Type B pancreatic cell (in vitro differentiated cells): ENCODE data around the gene SSB. TPM values are rescaled to one million over a fixed set of nuclear protein-coding genes. Genes with fewer than 3 reads are reported as not detected.

Source experiments
- DNase-seq: peaks from one replicate; pipeline ENCODE4 v3.0.0; 2021; ENCODE audit warnings: mixed read lengths; ENCODE audit not compliant: unreplicated experiment; ENCODE audit errors: extremely low spot score
- H3K27ac Mint-ChIP-seq: 2 replicates; pipeline ENCODE4 v1.8.0; 2021; ENCODE audit warnings: mild to moderate bottlenecking, mixed read lengths
- H3K27me3 Mint-ChIP-seq: 2 replicates; pipeline ENCODE4 v1.8.0; 2021; ENCODE audit warnings: mixed read lengths
- H3K36me3 Mint-ChIP-seq: 2 replicates; pipeline ENCODE4 v1.8.0; 2021; ENCODE audit warnings: mixed read lengths
- H3K4me1 Mint-ChIP-seq: one replicate; pipeline ENCODE4 v1.8.0; 2021; ENCODE audit warnings: mixed read lengths; ENCODE audit not compliant: unreplicated experiment
- H3K4me3 Mint-ChIP-seq: 2 replicates; pipeline ENCODE4 v1.8.0; 2021; ENCODE audit warnings: mild to moderate bottlenecking, mixed read lengths
- H3K9me3 Mint-ChIP-seq: 2 replicates; pipeline ENCODE4 v1.8.0; 2021; ENCODE audit warnings: mixed read lengths
- CTCF ChIP-seq: fragments of 200-600 bp; sonication (generic); conservative IDR thresholded peaks from 2 replicates; pipeline ENCODE4 v1.5.0; 2021; ENCODE audit warnings: antibody characterized with exemption, mild to moderate bottlenecking
- total RNA-seq: library from RNA; stranded (reverse); gene quantifications from 2 replicates; pipeline ENCODE4 v1.2.1, GENCODE V29; 2021; ENCODE audit warnings: low replicate concordance

Gene SSB
- total RNA-seq, 1 donor from 2014 or later = 142 TPM

- Mint-ChIP-seq H3K36me3 (no peaks in the 10 kb centered on the region), H3K27me3 (no peaks in the 10 kb centered on the region), H3K27ac (no peak overlapping the region), H3K4me3 (no peak overlapping the region), H3K9me3 (no peaks in the 10 kb centered on the region), H3K4me1 (peaks cover 13% of the 10 kb centered on the region)
- TF ChIP-seq CTCF = no peak
- no peak for DNase-seq
Observed at GRCh38 chr2:169775354-169775753, 23.3 kb upstream of the SSB start.

DNA sequence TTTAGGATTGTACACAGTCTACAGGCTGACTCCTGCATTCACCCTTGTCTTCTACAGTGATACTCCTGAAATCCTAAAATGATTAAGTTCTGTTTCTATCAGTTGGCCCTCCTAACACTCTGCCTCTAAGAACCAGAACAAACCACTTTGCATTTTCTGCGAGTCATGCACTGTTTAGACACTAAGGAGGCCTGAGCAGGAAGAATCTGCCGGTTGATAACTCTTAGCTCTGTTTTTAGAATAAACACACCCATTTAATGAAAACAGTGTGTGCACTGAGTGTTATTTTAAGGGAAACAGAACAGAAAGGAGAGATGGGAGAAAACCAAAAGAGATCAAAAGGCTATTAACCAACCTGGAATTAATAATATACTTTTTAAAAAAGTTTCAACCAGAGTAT is 22.9 kb upstream of the SSB start:
- Mint-ChIP-seq H3K9me3 (no peaks in the 10 kb centered on the region), H3K27ac (no peak overlapping the region), H3K36me3 (no peaks in the 10 kb centered on the region), H3K4me3 (no peak overlapping the region), H3K27me3 (no peaks in the 10 kb centered on the region), H3K4me1 (peaks cover 13% of the 10 kb centered on the region)
- DNase-seq = no peak
- TF ChIP-seq CTCF = no peak

DNA sequence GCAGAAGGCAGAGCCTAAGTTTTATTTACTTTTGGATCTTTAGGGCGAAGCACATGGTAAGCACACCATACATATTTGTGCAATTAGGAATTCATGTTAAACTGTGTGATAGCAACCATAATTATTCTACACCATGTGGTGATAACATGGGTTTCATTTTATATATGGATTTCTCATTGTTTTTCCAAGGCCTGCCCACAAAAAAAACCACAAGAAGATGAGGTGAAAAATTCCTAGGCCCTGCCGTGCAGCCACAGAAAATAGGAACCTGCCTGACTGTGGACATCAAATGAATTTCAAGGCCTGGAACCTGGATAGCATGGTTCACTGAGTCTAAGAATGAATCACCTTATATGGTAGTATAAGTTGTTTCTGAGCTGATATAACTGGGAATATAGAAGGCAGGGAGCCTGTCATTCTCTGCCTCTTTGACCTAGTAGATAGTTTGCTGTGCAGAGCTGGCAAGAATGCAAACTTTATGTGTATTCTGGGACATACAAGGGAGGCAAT is 22.4 kb upstream of the SSB start:
- Mint-ChIP-seq H3K9me3 (no peaks in the 10 kb centered on the region), H3K36me3 (no peaks in the 10 kb centered on the region), H3K4me1 (peaks cover 13% of the 10 kb centered on the region), H3K4me3 (no peak overlapping the region), H3K27me3 (no peaks in the 10 kb centered on the region), H3K27ac (peak overlapping the region; percentile 35)
- no peak for DNase-seq
- TF ChIP-seq CTCF = no peak

GRCh38 chr2:169778446-169778845 is 20.2 kb upstream of the SSB start:
- Mint-ChIP-seq H3K27ac (no peak overlapping the region), H3K27me3 (no peaks in the 10 kb centered on the region)
- no peak for TF ChIP-seq CTCF

DNA sequence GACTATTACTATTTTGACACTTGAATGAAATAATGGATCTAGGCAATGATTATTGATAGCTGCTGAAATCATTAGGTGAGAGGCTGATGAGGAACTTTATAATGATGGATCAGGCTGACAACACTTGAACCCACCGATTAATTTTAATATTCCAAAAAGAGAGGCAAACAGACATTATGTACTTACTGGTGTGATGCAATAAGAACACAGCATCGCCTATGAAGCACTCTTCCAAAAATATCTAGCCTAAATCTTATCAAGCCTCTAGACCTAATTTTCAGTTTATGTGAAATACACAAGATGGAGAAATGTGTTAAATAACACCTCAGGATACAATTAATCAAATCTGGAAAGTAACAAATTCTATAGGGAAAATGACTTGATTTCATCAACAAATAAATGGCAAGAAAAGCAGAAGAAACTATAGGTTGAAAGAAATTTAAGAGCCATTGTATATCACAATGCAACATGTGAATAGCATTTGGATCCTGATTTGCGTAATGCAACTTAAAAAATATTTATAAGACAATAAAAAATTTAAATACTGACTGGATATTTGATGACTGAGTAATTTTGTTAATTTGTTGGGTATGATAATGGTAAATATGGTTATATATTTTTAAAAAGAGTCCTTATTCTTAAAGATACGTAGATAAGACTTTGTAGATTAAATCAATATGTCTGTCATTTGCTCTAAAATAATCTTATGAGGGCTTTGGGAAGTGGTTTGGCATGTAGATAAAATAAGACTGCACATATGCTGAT is 17.2 kb upstream of the SSB start:
- Mint-ChIP-seq H3K4me1 (peaks cover 5% of the 10 kb centered on the region), H3K27ac (no peak overlapping the region), H3K27me3 (no peaks in the 10 kb centered on the region), H3K4me3 (no peak overlapping the region), H3K9me3 (no peaks in the 10 kb centered on the region), H3K36me3 (no peaks in the 10 kb centered on the region)
- no peak for TF ChIP-seq CTCF
- no peak for DNase-seq

More at GRCh38 chr2:169778446-169778845, 20.2 kb upstream of the SSB start:
- Mint-ChIP-seq H3K4me3 (no peak overlapping the region), H3K36me3 (no peaks in the 10 kb centered on the region), H3K4me1 (peaks cover 13% of the 10 kb centered on the region), H3K9me3 (no peaks in the 10 kb centered on the region)
- no peak for DNase-seq
